ENCODE data around the gene PSMD1.

The PSMD1 gene

GRCh38 chr2:231049286-231050017 is 7.2 kb upstream of the PSMD1 start:
- Histone ChIP-seq H4K20me1 (ENCODE audit: insufficient read depth, low read length) (no peaks in the 10 kb centered on the region), H3K27ac (ENCODE audit: low read length) (no peak overlapping the region), H3K79me2 (ENCODE audit: low read length) (no peaks in the 10 kb centered on the region), H3K4me1 (ENCODE audit: low read length) (no peaks in the 10 kb centered on the region), H3K36me3 (replicated peaks; ENCODE audit: low read depth, low read length) (no peaks in the 10 kb centered on the region), H3K4me3 (ENCODE audit: low read length) (no peak overlapping the region), H3K9ac (ENCODE audit: low read length) (no peak overlapping the region), H2AFZ (ENCODE audit: low read depth, low read length) (no peak overlapping the region), H3K4me2 (ENCODE audit: low read length) (no peak overlapping the region), H3K9me3 (ENCODE audit: insufficient read depth, low read length) (no peaks in the 10 kb centered on the region), H3K27me3 (ENCODE audit: low read depth, low read length) (no peaks in the 10 kb centered on the region)
- no peak for TF ChIP-seq EZH2phosphoT487 (IDR thresholded peaks at IDR 0.05; ENCODE audit: low read depth)
- TF ChIP-seq, protein P1, sequence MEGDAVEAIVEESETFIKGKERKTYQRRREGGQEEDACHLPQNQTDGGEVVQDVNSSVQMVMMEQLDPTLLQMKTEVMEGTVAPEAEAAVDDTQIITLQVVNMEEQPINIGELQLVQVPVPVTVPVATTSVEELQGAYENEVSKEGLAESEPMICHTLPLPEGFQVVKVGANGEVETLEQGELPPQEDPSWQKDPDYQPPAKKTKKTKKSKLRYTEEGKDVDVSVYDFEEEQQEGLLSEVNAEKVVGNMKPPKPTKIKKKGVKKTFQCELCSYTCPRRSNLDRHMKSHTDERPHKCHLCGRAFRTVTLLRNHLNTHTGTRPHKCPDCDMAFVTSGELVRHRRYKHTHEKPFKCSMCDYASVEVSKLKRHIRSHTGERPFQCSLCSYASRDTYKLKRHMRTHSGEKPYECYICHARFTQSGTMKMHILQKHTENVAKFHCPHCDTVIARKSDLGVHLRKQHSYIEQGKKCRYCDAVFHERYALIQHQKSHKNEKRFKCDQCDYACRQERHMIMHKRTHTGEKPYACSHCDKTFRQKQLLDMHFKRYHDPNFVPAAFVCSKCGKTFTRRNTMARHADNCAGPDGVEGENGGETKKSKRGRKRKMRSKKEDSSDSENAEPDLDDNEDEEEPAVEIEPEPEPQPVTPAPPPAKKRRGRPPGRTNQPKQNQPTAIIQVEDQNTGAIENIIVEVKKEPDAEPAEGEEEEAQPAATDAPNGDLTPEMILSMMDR (IDR thresholded peaks at IDR 0.05; ENCODE audit: low read depth, low read length), result no peak

- Histone ChIP-seq H4K20me1 (ENCODE audit: insufficient read depth, low read length) (no peaks in the 10 kb centered on the region), H3K9me3 (ENCODE audit: insufficient read depth, low read length) (no peaks in the 10 kb centered on the region), H3K27ac (ENCODE audit: low read length) (no peak overlapping the region), H3K9ac (ENCODE audit: low read length) (no peak overlapping the region), H3K4me1 (ENCODE audit: low read length) (no peaks in the 10 kb centered on the region), H2AFZ (ENCODE audit: low read depth, low read length) (no peak overlapping the region), H3K27me3 (ENCODE audit: low read depth, low read length) (no peaks in the 10 kb centered on the region), H3K4me3 (ENCODE audit: low read length) (no peak overlapping the region), H3K4me2 (ENCODE audit: low read length) (no peak overlapping the region), H3K36me3 (replicated peaks; ENCODE audit: low read depth, low read length) (no peaks in the 10 kb centered on the region), H3K79me2 (ENCODE audit: low read length) (no peaks in the 10 kb centered on the region)
- TF ChIP-seq, protein P1 (IDR thresholded peaks at IDR 0.05; ENCODE audit: low read depth, low read length), result no peak
- no peak for TF ChIP-seq EZH2phosphoT487 (IDR thresholded peaks at IDR 0.05; ENCODE audit: low read depth)
These were observed 6.4 kb upstream of the PSMD1 start for GRCh38 chr2:231050018-231050901.

DNA sequence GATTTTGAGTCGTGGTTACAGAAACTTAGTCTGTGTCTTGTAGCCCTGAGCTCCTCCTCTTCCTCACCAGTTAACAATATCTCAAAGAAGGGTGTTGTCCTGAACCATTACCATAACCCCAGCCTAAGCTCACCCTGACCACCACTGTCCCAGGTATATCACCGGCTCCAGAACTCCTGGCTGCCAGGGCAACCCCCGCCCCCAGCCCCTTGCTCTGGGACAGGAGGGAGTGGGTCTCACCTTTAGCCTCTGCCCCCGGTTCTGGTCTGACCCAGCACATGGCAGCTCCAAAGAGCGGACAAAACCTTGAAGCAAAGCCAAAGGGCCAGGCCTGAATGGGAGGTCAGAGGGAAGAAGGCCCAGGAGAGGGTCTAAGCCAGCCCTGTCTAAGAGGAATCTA is 5.6 kb upstream of the PSMD1 start:
- H3K4me3 ChIP-seq (ENCODE audit: low read length), result no peak overlapping the region
- H3K9me3 ChIP-seq (ENCODE audit: insufficient read depth, low read length), result no peaks in the 10 kb centered on the region
- H3K27ac ChIP-seq (ENCODE audit: low read length), result no peak overlapping the region
- no peak overlapping the region for H3K9ac ChIP-seq (ENCODE audit: low read length)
- no peaks in the 10 kb centered on the region for H4K20me1 ChIP-seq (ENCODE audit: insufficient read depth, low read length)
- no peak overlapping the region for H3K4me2 ChIP-seq (ENCODE audit: low read length)
- H3K79me2 ChIP-seq (ENCODE audit: low read length), result no peaks in the 10 kb centered on the region
- no peaks in the 10 kb centered on the region for H3K4me1 ChIP-seq (ENCODE audit: low read length)
- H2AFZ ChIP-seq (ENCODE audit: low read depth, low read length), result no peak overlapping the region
- H3K36me3 ChIP-seq (replicated peaks; ENCODE audit: low read depth, low read length), result no peaks in the 10 kb centered on the region
- H3K27me3 ChIP-seq (ENCODE audit: low read depth, low read length), result no peaks in the 10 kb centered on the region
- TF ChIP-seq, protein P1 (IDR thresholded peaks at IDR 0.05; ENCODE audit: low read depth, low read length), result no peak
- TF ChIP-seq EZH2phosphoT487 (IDR thresholded peaks at IDR 0.05; ENCODE audit: low read depth), result no peak

Data from OCI-LY3 (cell line).